HG02870 (cell line): Measurements from ENCODE around the gene EMID1.
"Not testable (repeated sequence)": the region's sequence is repeated elsewhere in the genome, so short reads cannot be mapped to it uniquely, and the experiment has no call there.

ENCODE experiments used
- ATAC-seq: cut with Tn5 transposase; IDR thresholded peaks from one replicate; pipeline ENCODE4 v1.9.1; 2021; ENCODE audit warnings: mild to moderate bottlenecking, moderate library complexity; ENCODE audit not compliant: unreplicated experiment

Gene EMID1

GRCh38 chr22:29208879-29209623 is 3.4 kb downstream of the EMID1 start:
- no peak for ATAC-seq

- no peak for ATAC-seq
Observed at GRCh38 chr22:29209624-29209929, 3.9 kb downstream of the EMID1 start.

DNA sequence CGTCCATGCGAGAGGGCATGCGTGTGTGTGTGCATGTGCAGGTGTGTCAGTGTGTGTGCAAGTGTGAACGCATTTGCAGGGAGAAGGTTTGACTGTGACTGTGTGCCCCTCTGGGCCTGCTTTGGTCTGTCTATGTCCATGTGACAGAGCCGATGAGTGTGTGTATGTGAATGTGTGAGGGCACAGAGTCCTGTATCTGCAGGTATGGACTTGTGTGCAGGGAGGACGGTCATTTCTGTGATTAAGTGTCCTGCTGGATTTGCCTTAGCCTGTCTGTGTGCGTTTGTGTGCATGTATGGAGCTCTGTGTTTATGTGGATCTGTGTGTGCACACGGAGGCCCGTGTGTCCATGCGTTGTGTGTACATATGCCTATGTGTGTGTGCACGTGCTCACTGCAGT is 5.4 kb downstream of the EMID1 start:
- ATAC-seq, result no peak

DNA sequence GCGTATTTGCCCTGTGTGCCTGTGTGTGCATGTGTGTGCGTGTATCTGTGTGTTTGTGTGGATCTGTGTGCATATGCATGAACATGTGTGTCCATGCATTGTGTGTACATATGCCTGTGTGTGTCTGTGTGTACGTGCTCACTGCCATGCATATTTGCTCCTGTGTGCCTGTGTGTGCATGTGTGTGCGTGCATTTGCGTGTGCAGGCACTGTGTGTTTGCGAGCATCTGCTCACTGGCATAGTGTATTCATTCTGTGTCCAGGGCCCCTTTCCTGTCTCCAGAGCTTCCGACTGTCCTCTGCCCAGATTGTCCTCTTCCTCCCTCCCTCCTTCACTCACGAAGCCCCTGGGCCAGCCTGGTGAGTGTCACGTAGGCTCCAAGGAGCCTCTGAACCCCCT is 5.8 kb downstream of the EMID1 start:
- ATAC-seq, result no peak

DNA sequence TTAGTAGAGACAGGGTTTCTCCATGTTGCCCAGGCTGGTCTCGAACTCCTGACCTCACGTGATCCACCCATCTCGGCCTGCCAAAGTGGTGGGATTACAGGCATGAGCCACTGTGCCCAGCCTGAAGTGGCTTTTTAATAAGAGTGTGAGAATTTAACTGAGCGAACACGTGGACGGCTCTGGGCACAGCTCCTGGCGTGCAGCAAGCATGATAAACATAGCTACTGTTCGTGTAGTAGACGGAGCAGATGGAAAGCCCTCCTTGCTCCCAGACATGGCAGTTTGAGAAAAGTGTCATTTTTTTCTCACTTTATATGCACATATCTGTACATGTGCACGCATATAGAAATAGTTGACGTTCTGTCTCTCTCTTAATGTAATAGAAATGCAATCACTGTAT is 7.0 kb downstream of the EMID1 start:
- ATAC-seq, result no peak

GRCh38 chr22:29213493-29213892 is 7.8 kb downstream of the EMID1 start:
- no peak for ATAC-seq

GRCh38 chr22:29214232-29214631 is 8.5 kb downstream of the EMID1 start:
- ATAC-seq, result no peak

GRCh38 chr22:29215012-29215860 is 9.5 kb downstream of the EMID1 start:
- ATAC-seq, result no peak

DNA sequence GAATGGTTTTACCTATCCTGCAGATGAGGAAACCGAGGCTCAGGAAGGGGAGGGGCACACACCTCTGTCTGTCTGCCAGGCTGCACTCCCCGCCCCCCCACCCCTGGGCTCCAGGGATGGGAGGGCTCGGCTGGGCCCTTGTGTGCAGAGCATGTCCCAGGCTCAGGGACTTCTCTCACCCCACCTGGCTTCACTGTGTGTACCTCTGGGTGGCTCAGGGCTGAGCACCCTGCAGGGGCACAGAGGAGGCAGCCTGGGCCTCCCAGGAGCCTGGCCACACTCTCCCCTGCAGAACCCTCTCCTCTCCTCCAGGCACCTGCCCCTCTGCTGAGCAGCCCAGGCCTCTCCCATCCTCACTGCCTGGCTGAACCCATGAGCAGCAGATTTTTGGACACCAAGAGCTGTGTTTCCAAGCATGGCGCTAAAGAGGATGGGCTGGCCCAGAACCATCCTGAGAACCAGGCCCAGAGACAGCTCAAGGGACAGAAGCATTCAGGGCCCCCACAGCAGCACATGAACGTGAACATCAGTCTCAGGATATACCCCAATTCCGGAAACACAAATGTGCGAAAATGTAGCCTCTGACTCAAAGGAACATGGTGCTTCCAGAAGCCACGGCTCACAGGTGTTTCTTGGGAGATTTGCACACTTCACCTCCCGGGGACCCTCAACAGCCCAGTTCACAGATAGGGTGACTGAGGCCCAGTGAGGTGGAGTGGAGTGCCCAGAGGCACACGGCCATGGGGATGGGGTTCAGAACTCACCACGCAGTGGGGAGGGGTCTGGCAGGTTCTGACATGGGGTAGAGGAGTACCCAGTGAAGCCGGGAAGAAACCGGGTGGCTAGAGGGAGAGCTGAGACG is 10.5 kb downstream of the EMID1 start:
- ATAC-seq, result no peak

DNA sequence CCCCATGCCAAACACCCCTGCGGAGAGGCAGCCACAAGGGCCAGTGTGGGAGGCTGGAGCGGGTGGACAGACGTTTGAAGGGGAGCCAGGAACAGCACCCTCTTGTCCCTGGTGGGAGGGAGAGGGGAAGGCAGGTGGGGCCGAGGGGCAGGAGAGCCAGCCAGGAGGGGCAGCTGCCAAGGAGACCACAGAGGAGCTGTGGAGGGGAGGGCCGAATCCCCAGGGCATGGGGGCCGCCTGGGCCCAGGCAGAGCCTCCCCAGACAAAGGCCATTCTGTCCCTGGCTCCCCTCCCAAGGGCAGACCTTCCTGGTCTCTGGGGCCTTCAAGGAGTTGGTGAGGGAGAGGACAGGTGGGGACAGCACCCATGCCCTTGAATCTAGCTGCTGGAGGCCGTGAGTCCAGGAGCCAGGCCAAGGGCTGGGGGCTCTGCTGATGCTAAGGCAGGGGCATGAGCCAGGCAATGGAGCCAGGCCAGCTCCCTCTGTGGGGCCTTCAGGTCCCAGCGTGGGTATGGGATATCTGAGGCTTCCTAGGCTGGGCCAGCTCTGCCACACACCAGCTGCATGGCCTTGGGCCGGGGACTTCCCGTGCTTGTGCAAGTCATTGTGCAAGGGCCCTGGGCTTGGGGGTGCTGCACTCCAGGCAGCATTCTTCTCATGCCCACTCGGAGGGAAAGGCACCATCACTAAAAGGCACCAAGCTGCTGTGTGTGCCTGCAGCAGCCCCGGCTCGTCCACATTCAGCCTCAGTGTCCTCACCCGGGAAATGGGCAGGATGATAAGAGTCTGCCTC is 11.4 kb downstream of the EMID1 start:
- ATAC-seq, result no peak

GRCh38 chr22:29217827-29218757 is 12.4 kb downstream of the EMID1 start:
- no peak for ATAC-seq

- ATAC-seq, result no peak
Observed at GRCh38 chr22:29218758-29219408, 13.2 kb downstream of the EMID1 start.

DNA sequence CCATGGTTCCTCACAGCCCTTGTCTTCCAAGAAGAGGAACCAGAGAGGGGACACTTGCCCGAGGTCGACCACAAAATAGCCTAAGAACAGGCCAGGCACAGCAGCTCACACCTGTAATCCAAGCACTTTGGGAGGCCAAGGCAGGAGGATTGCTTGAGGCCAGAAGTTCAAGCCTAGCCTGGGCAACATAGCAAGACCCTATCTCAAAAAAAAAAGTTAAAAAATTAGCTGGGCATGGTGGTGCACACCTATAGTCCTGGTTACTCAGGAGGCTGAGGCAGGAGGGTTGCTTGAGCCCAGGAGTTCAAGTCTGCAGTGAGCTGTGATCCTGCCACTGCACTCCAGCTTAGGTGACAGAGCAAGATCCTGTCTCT is 13.7 kb downstream of the EMID1 start:
- ATAC-seq, result not testable (repeated sequence)

GRCh38 chr22:29219881-29220670 is 14.4 kb downstream of the EMID1 start:
- no peak for ATAC-seq

DNA sequence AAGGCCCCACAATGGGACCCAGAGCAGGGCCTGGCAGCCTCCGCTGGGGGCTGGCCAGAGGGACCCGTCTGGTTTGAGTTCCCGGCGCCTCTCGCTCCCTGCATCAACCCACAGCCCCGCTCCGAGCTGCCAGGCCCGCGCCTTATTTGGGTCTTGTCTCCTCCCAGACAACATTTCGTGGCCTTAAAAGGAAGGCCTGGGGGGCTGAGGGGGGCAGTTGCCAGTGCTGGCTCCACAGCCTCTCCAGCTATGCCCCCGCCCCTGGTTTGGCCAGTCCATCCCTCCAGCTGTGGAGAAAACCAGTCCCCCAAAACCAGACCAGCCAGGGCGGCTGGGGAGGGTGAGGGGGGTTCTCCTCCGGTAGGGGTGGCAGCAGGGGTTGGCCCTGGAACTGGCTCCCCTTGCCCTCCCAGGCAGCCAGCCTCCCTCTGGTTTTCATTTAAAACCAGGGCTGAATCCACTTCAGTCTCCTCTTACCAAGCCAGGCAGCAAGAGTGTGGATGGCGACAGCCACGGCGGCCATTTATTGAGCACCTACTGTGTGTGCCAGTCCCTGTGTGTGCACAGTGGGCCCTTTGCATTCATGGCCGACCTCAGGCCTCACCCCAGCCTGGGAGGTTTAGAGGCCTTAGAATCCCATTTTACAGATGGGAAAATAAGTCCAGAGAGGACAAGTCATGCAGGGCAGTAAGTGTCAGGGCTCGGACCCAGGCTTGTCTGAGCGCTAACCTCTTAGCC is 18.6 kb downstream of the EMID1 start:
- no peak for ATAC-seq

GRCh38 chr22:29224859-29225410 is 19.2 kb downstream of the EMID1 start:
- ATAC-seq, result no peak

- ATAC-seq, result no peak
Observed at GRCh38 chr22:29225422-29226090, 19.9 kb downstream of the EMID1 start.
